Activated CD4-positive, alpha-beta T cell treated with anti-CD3 and anti-CD28 coated beads, Interleukin-2, amount 50 U/mL, for 48 hours (primary cell): Measurements from ENCODE around the gene PPP6R3.
"Not testable (repeated sequence)": the region's sequence is repeated elsewhere in the genome, so short reads cannot be mapped to it uniquely, and the experiment has no call there.

ENCODE experiments used
- DNase-seq, 2 experiments: peaks; one replicate each; pipeline ENCODE4 v3.0.0-alpha.2; 2020

The PPP6R3 gene

GRCh38 chr11:68460741-68461574 lies at the start of gene PPP6R3:
TSS of gene PPP6R3 (plus strand) at chr11:68460752. CDS start at chr11:68537665, 76,913 bp downstream.
- DNase-seq, result peak in 1 of 2 experiments; percentile 18

GRCh38 chr11:68411501-68411991 lies 49.0 kb upstream of the PPP6R3 start:
- DNase-seq, result no peak

- DNase-seq, result peak; percentile 48 to 58
Observed at GRCh38 chr11:68412593-68413475, 47.7 kb upstream of the PPP6R3 start.

GRCh38 chr11:68413591-68413999 lies 47.0 kb upstream of the PPP6R3 start:
- DNase-seq, result no peak

- DNase-seq, result no peak
Observed at GRCh38 chr11:68414496-68415221, 45.9 kb upstream of the PPP6R3 start.

GRCh38 chr11:68416070-68416578 lies 44.4 kb upstream of the PPP6R3 start:
- no peak for DNase-seq

- DNase-seq, result no peak
Observed at GRCh38 chr11:68418648-68419047, 41.9 kb upstream of the PPP6R3 start.

- DNase-seq, result no peak
Observed at GRCh38 chr11:68420171-68420570, 40.4 kb upstream of the PPP6R3 start.

- no peak for DNase-seq
Observed at GRCh38 chr11:68423481-68423880, 37.1 kb upstream of the PPP6R3 start.

GRCh38 chr11:68424101-68424632 lies 36.4 kb upstream of the PPP6R3 start:
- no peak for DNase-seq

- DNase-seq, result no peak
Observed at GRCh38 chr11:68424981-68425865, 35.3 kb upstream of the PPP6R3 start.

GRCh38 chr11:68425866-68426380 lies 34.6 kb upstream of the PPP6R3 start:
- DNase-seq, result no peak

GRCh38 chr11:68429661-68430060 lies 30.9 kb upstream of the PPP6R3 start:
- no peak for DNase-seq

- DNase-seq, result no peak
Observed at GRCh38 chr11:68430384-68430783, 30.2 kb upstream of the PPP6R3 start.

- DNase-seq, result no peak
Observed at GRCh38 chr11:68430801-68431200, 29.8 kb upstream of the PPP6R3 start.

- no peak for DNase-seq
Observed at GRCh38 chr11:68431984-68432645, 28.4 kb upstream of the PPP6R3 start.

- DNase-seq, result no peak
Observed at GRCh38 chr11:68432874-68433273, 27.7 kb upstream of the PPP6R3 start.

GRCh38 chr11:68433541-68433940 lies 27.0 kb upstream of the PPP6R3 start:
- DNase-seq, result no peak

- not testable (repeated sequence) for DNase-seq
Observed at GRCh38 chr11:68434159-68434558, 26.4 kb upstream of the PPP6R3 start.

GRCh38 chr11:68436162-68436888 lies 24.2 kb upstream of the PPP6R3 start:
- DNase-seq, result no peak
